CD4-positive, alpha-beta memory T cell (primary cell): ENCODE data around the gene RBFOX2. TPM values are rescaled to one million over a fixed set of nuclear protein-coding genes. Genes with fewer than 3 reads are reported as not detected.
A peak's percentile ranks its signal among the peaks of the same experiment; 100 is the strongest.

ENCODE experiments used
- CTCF ChIA-PET: fragments of 350-600 bp; sonication (Branson Sonifier 250); formaldehyde crosslinking; loops from one replicate; lab custom pipeline; 2021; ENCODE audit warnings: inconsistent platforms; ENCODE audit not compliant: partially characterized antibody; lab: Charles Lee
- POLR2A ChIA-PET: fragments of 350-600 bp; sonication (Branson Sonifier 250); formaldehyde crosslinking; loops from one replicate; lab custom pipeline; 2021; ENCODE audit not compliant: partially characterized antibody; lab: Charles Lee
- DNase-seq, 5 donors: peaks; one replicate each; pipeline versions ENCODE4 v3.0.0 to v3.0.0-alpha.2; 2020 to 2022; ENCODE audit warnings: mixed read lengths in 1 of 5
- H3K27ac ChIP-seq: one replicate; pipeline ENCODE4 v1.7.0; 2013; ENCODE audit warnings: low read depth, low read length
- H3K27me3 ChIP-seq: 2 replicates; pipeline ENCODE4 v1.7.0; 2013; ENCODE audit warnings: mild to moderate bottlenecking, low read length, moderate library complexity; ENCODE audit not compliant: insufficient read depth
- H3K36me3 ChIP-seq: 2 replicates; pipeline ENCODE4 v1.7.0; 2013; ENCODE audit warnings: mild to moderate bottlenecking, low read length, moderate library complexity; ENCODE audit not compliant: insufficient read depth
- H3K4me1 ChIP-seq: 2 replicates; pipeline ENCODE4 v1.7.0; 2013; ENCODE audit warnings: mild to moderate bottlenecking, low read length, moderate library complexity; ENCODE audit not compliant: insufficient read depth
- H3K4me3 ChIP-seq, 2 donors: one replicate each; pipeline ENCODE4 v1.7.0; 2013; ENCODE audit warnings: low read length in 2 of 2, mild to moderate bottlenecking in 1 of 2
- H3K9me3 ChIP-seq, 2 donors: one replicate each; pipeline ENCODE4 v1.7.0; 2013; ENCODE audit warnings: low read length in 2 of 2, control low read depth in 1 of 2; ENCODE audit not compliant: control insufficient read depth in 1 of 2
- H3K27ac Mint-ChIP-seq, 7 donors: one replicate each; pipeline ENCODE4 v1.8.0; 2020 to 2021; ENCODE audit warnings: mixed read lengths in 7 of 7, mild to moderate bottlenecking in 6 of 7, inconsistent platforms in 3 of 7, moderate library complexity in 3 of 7
- H3K27me3 Mint-ChIP-seq, 2 donors: one replicate each; pipeline ENCODE4 v1.8.0; 2020 to 2021; ENCODE audit warnings: mixed read lengths in 2 of 2
- H3K36me3 Mint-ChIP-seq, 2 donors: one replicate each; pipeline ENCODE4 v1.8.0; 2020 to 2021; ENCODE audit warnings: mixed read lengths in 2 of 2, inconsistent platforms in 1 of 2, mild to moderate bottlenecking in 1 of 2
- H3K4me1 Mint-ChIP-seq, 4 donors: one replicate each; pipeline ENCODE4 v1.8.0; 2020 to 2021; ENCODE audit warnings: mixed read lengths in 4 of 4, mild to moderate bottlenecking in 1 of 4
- H3K4me3 Mint-ChIP-seq, 8 donors: one replicate each; pipeline ENCODE4 v1.8.0; 2020 to 2021; ENCODE audit warnings: mixed read lengths in 8 of 8, mild to moderate bottlenecking in 7 of 8, moderate library complexity in 6 of 8, inconsistent platforms in 3 of 8
- H3K9me3 Mint-ChIP-seq, 8 donors: one replicate each; pipeline ENCODE4 v1.8.0; 2020 to 2021; ENCODE audit warnings: mixed read lengths in 8 of 8, mild to moderate bottlenecking in 5 of 8, inconsistent platforms in 3 of 8, moderate library complexity in 1 of 8
- intact Hi-C: fragments of 100-400 bp; cut with micrococcal nuclease; formaldehyde crosslinking; loops from one replicate; pipeline ENCODE4 v1.15.1; 2023
- polyA plus RNA-seq, 2 donors: library from polyadenylated mRNA; unstranded; fragments of 300-500 nt; fragmentation: Illumina TruSeq; gene quantifications; one replicate each; pipeline ENCODE4 v1.2.3, GENCODE V29; 2021
- total RNA-seq, 2 experiments: library from RNA; stranded (reverse); gene quantifications; one replicate each; pipeline ENCODE4 v1.2.3, GENCODE V29; 2021

RBFOX2 gene
- total and polyA plus RNA-seq, 4 experiments from 2014 or later = 0.68 to 1.3 (median 1.0) TPM

GRCh38 chr22:35695202-35695601 lies 333.4 kb downstream of the RBFOX2 start:
- Mint-ChIP-seq H3K27me3 (peaks cover 0 to 12% of the 10 kb centered on the region in 2 donors), H3K36me3 (no peaks in the 10 kb centered on the region), H3K9me3 (no peaks in the 10 kb centered on the region), H3K27ac (no peak overlapping the region), H3K4me1 (peaks cover 0 to 2% (median 0%) of the 10 kb centered on the region in 4 donors), H3K4me3 (no peak overlapping the region)
- no peak overlapping the region for H3K4me3 ChIP-seq
- no peak overlapping the region for H3K27ac ChIP-seq
- POLR2A ChIA-PET = no interaction called here
- H3K36me3 ChIP-seq = no peaks in the 10 kb centered on the region
- no peaks in the 10 kb centered on the region for H3K9me3 ChIP-seq
- no peaks in the 10 kb centered on the region for H3K4me1 ChIP-seq
- no peaks in the 10 kb centered on the region for H3K27me3 ChIP-seq
- intact Hi-C loops = no loop called here
- CTCF ChIA-PET = no interaction called here
- no peak for DNase-seq

GRCh38 chr22:35690001-35690400 lies 338.6 kb downstream of the RBFOX2 start:
- POLR2A ChIA-PET = interaction anchor here (1.3 kb wide), 1 partner anchor 29 kb away, joined by 4 read pairs; no protein-coding TSS in a partner anchor

GRCh38 chr22:35688913-35689675 lies 339.5 kb downstream of the RBFOX2 start:
- Mint-ChIP-seq H3K9me3 (peaks cover 0 to 3% (median 0%) of the 10 kb centered on the region in 8 donors), H3K36me3 (no peaks in the 10 kb centered on the region), H3K27me3 (peaks cover 0 to 7% of the 10 kb centered on the region in 2 donors), H3K4me3 (no peak overlapping the region), H3K4me1 (peaks cover 0 to 9% (median 1%) of the 10 kb centered on the region in 4 donors), H3K27ac (peak overlapping the region in 1 of 7 donors; percentile 17)
- intact Hi-C loops = no loop called here
- CTCF ChIA-PET = no interaction called here
- Histone ChIP-seq H3K27ac (no peak overlapping the region), H3K36me3 (no peaks in the 10 kb centered on the region), H3K9me3 (no peaks in the 10 kb centered on the region), H3K4me1 (no peaks in the 10 kb centered on the region), H3K27me3 (no peaks in the 10 kb centered on the region), H3K4me3 (no peak overlapping the region)
- POLR2A ChIA-PET = interaction anchor here (1.3 kb wide), 1 partner anchor 28 kb away, joined by 4 read pairs; no protein-coding TSS in a partner anchor
- DNase-seq = no peak

More at GRCh38 chr22:35690001-35690400, 338.6 kb downstream of the RBFOX2 start:
- intact Hi-C loops = no loop called here
- CTCF ChIA-PET = no interaction called here
- H3K27me3 Mint-ChIP-seq = peaks cover 0 to 7% of the 10 kb centered on the region in 2 donors
- H3K36me3 Mint-ChIP-seq = no peaks in the 10 kb centered on the region
- H3K4me1 Mint-ChIP-seq = peaks cover 0 to 9% (median 1%) of the 10 kb centered on the region in 4 donors
- DNase-seq = no peak
- H3K9me3 Mint-ChIP-seq = peaks cover 0 to 3% (median 0%) of the 10 kb centered on the region in 8 donors
- no peaks in the 10 kb centered on the region for H3K9me3 ChIP-seq
- no peaks in the 10 kb centered on the region for H3K27me3 ChIP-seq
- no peaks in the 10 kb centered on the region for H3K36me3 ChIP-seq
- no peak overlapping the region for H3K27ac Mint-ChIP-seq
- H3K4me3 ChIP-seq = no peak overlapping the region
- no peaks in the 10 kb centered on the region for H3K4me1 ChIP-seq
- no peak overlapping the region for H3K27ac ChIP-seq
- H3K4me3 Mint-ChIP-seq = no peak overlapping the region

Other genes with a start within 250 kb of the RBFOX2 start
- 100 to 1,000 TPM; 213 to 229 TPM for gene APOL3, start 131.9 kb upstream of the RBFOX2 start, total RNA-seq
- gene APOL3, start 131.9 kb upstream of the RBFOX2 start, polyA plus RNA-seq = 100 to 1,000 TPM in 1 of 2 donors, 10 to 100 TPM in 1; 47.4 to 109 TPM
- not detected for gene APOL4, start 173.0 kb upstream of the RBFOX2 start, total RNA-seq
- not detected for gene APOL4, start 173.0 kb upstream of the RBFOX2 start, polyA plus RNA-seq
- 100 to 1,000 TPM in 1 of 2 experiments, 10 to 100 TPM in 1; 96.4 to 103 TPM for gene APOL2, start 210.7 kb upstream of the RBFOX2 start, total RNA-seq
- 10 to 100 TPM; 24.4 to 27.0 TPM for gene APOL2, start 210.7 kb upstream of the RBFOX2 start, polyA plus RNA-seq
- gene APOL1, start 224.3 kb upstream of the RBFOX2 start, total RNA-seq = 10 to 100 TPM; 27.5 to 31.2 TPM
- 10 to 100 TPM in 1 of 2 donors, 1 to 10 TPM in 1; 6.3 to 24.9 TPM for gene APOL1, start 224.3 kb upstream of the RBFOX2 start, polyA plus RNA-seq